Natural killer cell (primary cell): Measurements from ENCODE around the gene BAIAP3. TPM values are rescaled to one million over a fixed set of nuclear protein-coding genes. Genes with fewer than 3 reads are reported as not detected.

ENCODE experiments used
- ATAC-seq, 3 donors: fragments of 150-1000 bp in 2 of 3; fragments of 200-7000 bp in 1 of 3; cut with Tn5 transposase; 1 replicate in 1 of 3; 2 replicates in 2 of 3; pipeline ENCODE4 v1.10.0; 2021; ENCODE audit warnings: mild to moderate bottlenecking in 2 of 3, moderate library complexity in 2 of 3
- DNase-seq, 2 donors: peaks; one replicate each; pipeline versions ENCODE4 v3.0.0 to v3.0.0-alpha.2; 2013 to 2021; ENCODE audit warnings: mixed read lengths in 1 of 2
- H3K27ac ChIP-seq: one replicate; pipeline ENCODE4 v1.5.1; 2013; ENCODE audit warnings: mild to moderate bottlenecking, low read length
- H3K27me3 ChIP-seq: one replicate; pipeline ENCODE4 v1.6.1; 2013; ENCODE audit warnings: low read length; ENCODE audit not compliant: control insufficient read depth, insufficient read depth
- H3K36me3 ChIP-seq: one replicate; pipeline ENCODE4 v1.6.1; 2013; ENCODE audit warnings: low read length; ENCODE audit not compliant: control insufficient read depth, insufficient read depth
- H3K4me1 ChIP-seq: one replicate; pipeline ENCODE4 v1.6.1; 2013; ENCODE audit warnings: low read length; ENCODE audit not compliant: control insufficient read depth, insufficient read depth
- H3K4me3 ChIP-seq: one replicate; pipeline ENCODE4 v1.5.1; 2013; ENCODE audit warnings: low read length
- H3K9me3 ChIP-seq: one replicate; pipeline ENCODE4 v1.6.1; 2013; ENCODE audit warnings: low read length; ENCODE audit not compliant: control insufficient read depth, insufficient read depth
- H3K27ac Mint-ChIP-seq, 2 donors: one replicate each; pipeline ENCODE4 v1.8.0; 2022; ENCODE audit warnings: mild to moderate bottlenecking in 2 of 2, mixed read lengths in 2 of 2, moderate library complexity in 1 of 2
- H3K27me3 Mint-ChIP-seq, 2 donors: one replicate each; pipeline ENCODE4 v1.8.0; 2022; ENCODE audit warnings: low read depth in 2 of 2, mixed read lengths in 2 of 2
- H3K36me3 Mint-ChIP-seq: one replicate; pipeline ENCODE4 v1.8.0; 2022; ENCODE audit warnings: mixed read lengths
- H3K4me1 Mint-ChIP-seq, 2 donors: one replicate each; pipeline ENCODE4 v1.8.0; 2022; ENCODE audit warnings: mixed read lengths in 2 of 2
- H3K4me3 Mint-ChIP-seq: one replicate; pipeline ENCODE4 v1.8.0; 2022; ENCODE audit warnings: mild to moderate bottlenecking, moderate library complexity, mixed read lengths
- H3K9me3 Mint-ChIP-seq, 2 donors: one replicate each; pipeline ENCODE4 v1.8.0; 2022; ENCODE audit warnings: mixed read lengths in 2 of 2
- CTCF ChIP-seq: fragments of 200-600 bp; IDR thresholded peaks from one replicate; pipeline ENCODE4 v1.8.0; 2022; ENCODE audit warnings: antibody characterized with exemption
- WGBS: methylation state at CpG from one replicate; pipeline ENCODE4 v1.1.7; 2013; ENCODE audit warnings: missing lambda C conversion rate; ENCODE audit not compliant: insufficient coverage; 5-methylcytosine and 5-hydroxymethylcytosine counted together
- intact Hi-C: fragments of 100-400 bp; cut with micrococcal nuclease; formaldehyde crosslinking; loops from one replicate; pipeline ENCODE4 v1.14.2; 2022
- total RNA-seq, 4 donors: library from RNA; stranded (reverse); fragments of 120-200 nt in 1 of 4; gene quantifications; one replicate each; pipeline versions ENCODE4 v1.2.3 to v1.2.4, GENCODE V29; 2013 to 2022

Gene BAIAP3
- total RNA-seq, 3 donors from 2014 or later (not counting 1 experiment from before 2014, with no cell fraction given): 17.7 to 21.7 (median 19.9) TPM

GRCh38 chr16:1346422-1347285, 13.2 kb downstream of the BAIAP3 start:
- no peak overlapping the region for H3K4me3 Mint-ChIP-seq
- no peaks in the 10 kb centered on the region for H3K36me3 Mint-ChIP-seq
- 84% methylated on average over 34 of the region's 34 CpGs for WGBS
- H3K4me3 ChIP-seq: no peak overlapping the region
- H3K27me3 Mint-ChIP-seq: no peaks in the 10 kb centered on the region
- H3K4me1 ChIP-seq: peaks cover 34% of the 10 kb centered on the region
- no peak overlapping the region for H3K27ac ChIP-seq
- no peaks in the 10 kb centered on the region for H3K9me3 Mint-ChIP-seq
- H3K9me3 ChIP-seq: no peaks in the 10 kb centered on the region
- H3K36me3 ChIP-seq: peaks cover 12% of the 10 kb centered on the region
- no peaks in the 10 kb centered on the region for H3K27me3 ChIP-seq
- H3K27ac Mint-ChIP-seq: no peak overlapping the region
- TF ChIP-seq CTCF: no peak
- ATAC-seq (no peak), DNase-seq (no peak)
- peaks cover 9 to 27% of the 10 kb centered on the region in 2 donors for H3K4me1 Mint-ChIP-seq
- intact Hi-C loops: no loop called here

- no peak overlapping the region for H3K27ac Mint-ChIP-seq
- Histone ChIP-seq H3K9me3 (no peaks in the 10 kb centered on the region), H3K36me3 (peaks cover 12% of the 10 kb centered on the region), H3K4me1 (peaks cover 31% of the 10 kb centered on the region), H3K4me3 (no peak overlapping the region), H3K27me3 (no peaks in the 10 kb centered on the region), H3K27ac (no peak overlapping the region)
- DNase-seq (no peak), ATAC-seq (no peak)
- no peaks in the 10 kb centered on the region for H3K9me3 Mint-ChIP-seq
- WGBS: 93% methylated on average over 31 of the region's 31 CpGs
- H3K27me3 Mint-ChIP-seq: no peaks in the 10 kb centered on the region
- no peak overlapping the region for H3K4me3 Mint-ChIP-seq
- peaks cover 13 to 31% of the 10 kb centered on the region in 2 donors for H3K4me1 Mint-ChIP-seq
- no peak for TF ChIP-seq CTCF
- H3K36me3 Mint-ChIP-seq: no peaks in the 10 kb centered on the region
- intact Hi-C loops: no loop called here
Measured at GRCh38 chr16:1347286-1347855, 13.9 kb downstream of the BAIAP3 start.

- Histone ChIP-seq H3K27me3 (no peaks in the 10 kb centered on the region), H3K27ac (no peak overlapping the region), H3K36me3 (peaks cover 12% of the 10 kb centered on the region), H3K9me3 (no peaks in the 10 kb centered on the region), H3K4me1 (peaks cover 31% of the 10 kb centered on the region), H3K4me3 (no peak overlapping the region)
- Mint-ChIP-seq H3K36me3 (no peaks in the 10 kb centered on the region), H3K4me1 (peaks cover 15 to 30% of the 10 kb centered on the region in 2 donors), H3K27me3 (no peaks in the 10 kb centered on the region), H3K9me3 (no peaks in the 10 kb centered on the region), H3K4me3 (no peak overlapping the region), H3K27ac (no peak overlapping the region)
- DNase-seq: no peak
- no peak for TF ChIP-seq CTCF
- no peak for ATAC-seq
- intact Hi-C loops: no loop called here
- WGBS: 91% methylated on average over 29 of the region's 29 CpGs
Measured at GRCh38 chr16:1347962-1348361, 14.5 kb downstream of the BAIAP3 start.
